ENCODE results near the gene TRAPPC3L.
A peak's percentile ranks its signal among the peaks of the same experiment; 100 is the strongest.

TRAPPC3L gene

GRCh38 chr6:116447052-116447451 is 98.4 kb downstream of the TRAPPC3L start:
- Histone ChIP-seq H3K79me2 (ENCODE audit: low read length) (no peaks in the 10 kb centered on the region), H3K9me3 (ENCODE audit: insufficient read depth, low read length) (no peaks in the 10 kb centered on the region), H4K20me1 (ENCODE audit: insufficient read depth, low read length) (no peaks in the 10 kb centered on the region), H3K27me3 (ENCODE audit: low read depth, low read length) (no peaks in the 10 kb centered on the region), H3K4me3 (ENCODE audit: low read length) (0 out of 2 replicates have a peak overlapping the region, but pooled peaks have one; percentile 18), H3K27ac (ENCODE audit: low read length) (peak overlapping the region; percentile 37; the same call in 1 of the 2 replicates), H3K4me1 (ENCODE audit: low read length) (peaks cover 50% of the 10 kb centered on the region), H2AFZ (ENCODE audit: low read depth, low read length) (no peak overlapping the region), H3K4me2 (ENCODE audit: low read length) (peak overlapping the region; percentile 54), H3K9ac (ENCODE audit: low read length) (no peak overlapping the region), H3K36me3 (replicated peaks; ENCODE audit: low read depth, low read length) (no peaks in the 10 kb centered on the region)
- TF ChIP-seq EZH2phosphoT487 (IDR thresholded peaks at IDR 0.05; ENCODE audit: low read depth), result no peak
- TF ChIP-seq, protein P1, sequence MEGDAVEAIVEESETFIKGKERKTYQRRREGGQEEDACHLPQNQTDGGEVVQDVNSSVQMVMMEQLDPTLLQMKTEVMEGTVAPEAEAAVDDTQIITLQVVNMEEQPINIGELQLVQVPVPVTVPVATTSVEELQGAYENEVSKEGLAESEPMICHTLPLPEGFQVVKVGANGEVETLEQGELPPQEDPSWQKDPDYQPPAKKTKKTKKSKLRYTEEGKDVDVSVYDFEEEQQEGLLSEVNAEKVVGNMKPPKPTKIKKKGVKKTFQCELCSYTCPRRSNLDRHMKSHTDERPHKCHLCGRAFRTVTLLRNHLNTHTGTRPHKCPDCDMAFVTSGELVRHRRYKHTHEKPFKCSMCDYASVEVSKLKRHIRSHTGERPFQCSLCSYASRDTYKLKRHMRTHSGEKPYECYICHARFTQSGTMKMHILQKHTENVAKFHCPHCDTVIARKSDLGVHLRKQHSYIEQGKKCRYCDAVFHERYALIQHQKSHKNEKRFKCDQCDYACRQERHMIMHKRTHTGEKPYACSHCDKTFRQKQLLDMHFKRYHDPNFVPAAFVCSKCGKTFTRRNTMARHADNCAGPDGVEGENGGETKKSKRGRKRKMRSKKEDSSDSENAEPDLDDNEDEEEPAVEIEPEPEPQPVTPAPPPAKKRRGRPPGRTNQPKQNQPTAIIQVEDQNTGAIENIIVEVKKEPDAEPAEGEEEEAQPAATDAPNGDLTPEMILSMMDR (IDR thresholded peaks at IDR 0.05; ENCODE audit: low read depth, low read length), result no peak

GRCh38 chr6:116446399-116446798 is 99.1 kb downstream of the TRAPPC3L start:
- peak overlapping the region; percentile 54; the same call in 1 of the 2 replicates for H3K4me2 ChIP-seq (ENCODE audit: low read length)

DNA sequence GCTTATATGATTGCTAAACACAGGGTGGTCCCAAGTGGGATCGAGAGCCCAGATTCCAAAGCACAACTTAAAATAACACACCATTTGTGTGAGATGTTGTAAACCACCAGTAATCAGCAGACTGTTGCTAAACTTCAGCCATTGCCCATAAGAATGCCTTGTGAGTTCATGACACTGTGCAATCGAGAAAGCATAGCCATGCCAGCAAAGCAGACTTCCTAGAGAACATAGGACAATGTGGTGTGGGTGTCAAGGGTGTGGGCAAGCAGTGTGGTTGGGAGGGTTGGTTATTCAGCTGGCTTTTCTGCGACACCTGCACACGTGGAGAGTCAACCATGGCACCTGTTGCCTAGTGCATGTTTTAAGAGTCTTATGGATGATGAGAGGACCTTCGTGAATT is 100.4 kb downstream of the TRAPPC3L start:
- Histone ChIP-seq H3K4me1 (ENCODE audit: low read length) (peaks cover 35% of the 10 kb centered on the region), H3K27ac (ENCODE audit: low read length) (no peak overlapping the region), H3K27me3 (ENCODE audit: low read depth, low read length) (no peaks in the 10 kb centered on the region), H3K36me3 (replicated peaks; ENCODE audit: low read depth, low read length) (no peaks in the 10 kb centered on the region), H3K9ac (ENCODE audit: low read length) (no peak overlapping the region), H4K20me1 (ENCODE audit: insufficient read depth, low read length) (no peaks in the 10 kb centered on the region), H3K4me3 (ENCODE audit: low read length) (no peak overlapping the region), H2AFZ (ENCODE audit: low read depth, low read length) (no peak overlapping the region), H3K4me2 (ENCODE audit: low read length) (no peak overlapping the region), H3K9me3 (ENCODE audit: insufficient read depth, low read length) (no peaks in the 10 kb centered on the region), H3K79me2 (ENCODE audit: low read length) (no peaks in the 10 kb centered on the region)
- TF ChIP-seq EZH2phosphoT487 (IDR thresholded peaks at IDR 0.05; ENCODE audit: low read depth), result no peak
- TF ChIP-seq, protein P1 (IDR thresholded peaks at IDR 0.05; ENCODE audit: low read depth, low read length), result no peak

More at GRCh38 chr6:116446399-116446798, 99.1 kb downstream of the TRAPPC3L start:
- H3K27ac ChIP-seq (ENCODE audit: low read length), result 0 out of 2 replicates have a peak overlapping the region, but pooled peaks have one; percentile 37
- no peak overlapping the region for H3K9ac ChIP-seq (ENCODE audit: low read length)
- no peak overlapping the region for H2AFZ ChIP-seq (ENCODE audit: low read depth, low read length)
- H3K4me3 ChIP-seq (ENCODE audit: low read length), result no peak overlapping the region
- no peaks in the 10 kb centered on the region for H4K20me1 ChIP-seq (ENCODE audit: insufficient read depth, low read length)
- no peak for TF ChIP-seq EZH2phosphoT487 (IDR thresholded peaks at IDR 0.05; ENCODE audit: low read depth)
- peaks cover 43% of the 10 kb centered on the region for H3K4me1 ChIP-seq (ENCODE audit: low read length)
- H3K9me3 ChIP-seq (ENCODE audit: insufficient read depth, low read length), result no peaks in the 10 kb centered on the region
- H3K36me3 ChIP-seq (replicated peaks; ENCODE audit: low read depth, low read length), result no peaks in the 10 kb centered on the region
- H3K79me2 ChIP-seq (ENCODE audit: low read length), result no peaks in the 10 kb centered on the region
- no peaks in the 10 kb centered on the region for H3K27me3 ChIP-seq (ENCODE audit: low read depth, low read length)
